GM21825 (cell line): ENCODE results near the gene HSPBP1.
"Not testable (repeated sequence)": the region's sequence is repeated elsewhere in the genome, so short reads cannot be mapped to it uniquely, and the experiment has no call there.

ENCODE experiments used
- ATAC-seq: cut with Tn5 transposase; IDR thresholded peaks from one replicate; pipeline ENCODE4 v1.9.1; 2021; ENCODE audit warnings: mild to moderate bottlenecking, moderate library complexity; ENCODE audit not compliant: unreplicated experiment

The HSPBP1 gene

GRCh38 chr19:55241143-55241934, 38.6 kb downstream of the HSPBP1 start:
- no peak for ATAC-seq

- no peak for ATAC-seq
Measured at GRCh38 chr19:55240713-55241020, 39.2 kb downstream of the HSPBP1 start.

- no peak for ATAC-seq
Measured at GRCh38 chr19:55239004-55239403, 40.9 kb downstream of the HSPBP1 start.

GRCh38 chr19:55238030-55238429, 41.9 kb downstream of the HSPBP1 start:
- ATAC-seq: no peak

GRCh38 chr19:55232986-55233385, 46.9 kb downstream of the HSPBP1 start:
- ATAC-seq: no peak

GRCh38 chr19:55232286-55232602, 47.7 kb downstream of the HSPBP1 start:
- ATAC-seq: no peak

GRCh38 chr19:55231391-55232285, 48.3 kb downstream of the HSPBP1 start:
- ATAC-seq: no peak

- no peak for ATAC-seq
Measured at GRCh38 chr19:55230780-55231179, 49.1 kb downstream of the HSPBP1 start.

GRCh38 chr19:55230329-55230728, 49.6 kb downstream of the HSPBP1 start:
- ATAC-seq: no peak

- ATAC-seq: no peak
Measured at GRCh38 chr19:55229789-55230182, 50.1 kb downstream of the HSPBP1 start.

GRCh38 chr19:55229145-55229788, 50.6 kb downstream of the HSPBP1 start:
- no peak for ATAC-seq

- ATAC-seq: no peak
Measured at GRCh38 chr19:55228403-55229031, 51.4 kb downstream of the HSPBP1 start, which contains the start of gene TMEM86B. TMEM86B (minus strand) TSS chr19:55228763; CDS start chr19:55228741, 22 bp downstream.

- ATAC-seq: no peak
Measured at GRCh38 chr19:55228015-55228391, 51.9 kb downstream of the HSPBP1 start.

GRCh38 chr19:55227241-55228014, 52.5 kb downstream of the HSPBP1 start:
- ATAC-seq: no peak

GRCh38 chr19:55226788-55227187, 53.1 kb downstream of the HSPBP1 start:
- no peak for ATAC-seq

- ATAC-seq: no peak
Measured at GRCh38 chr19:55226273-55226672, 53.6 kb downstream of the HSPBP1 start.

GRCh38 chr19:55225415-55225958, 54.4 kb downstream of the HSPBP1 start:
- no peak for ATAC-seq

- ATAC-seq: not testable (repeated sequence)
Measured at GRCh38 chr19:55224679-55225414, 55.1 kb downstream of the HSPBP1 start.

- no peak for ATAC-seq
Measured at GRCh38 chr19:55224038-55224665, 55.8 kb downstream of the HSPBP1 start.
